IMR-90 (cell line): ENCODE data around the gene DNAI2. TPM values are rescaled to one million over a fixed set of nuclear protein-coding genes. Genes with fewer than 3 reads are reported as not detected.

Experiments used
- ATAC-seq: fragments of 200-7000 bp; cut with Tn5 transposase; 2 replicates; pipeline ENCODE4 v1.9.1; 2020; ENCODE audit warnings: low read depth, mild to moderate bottlenecking, moderate library complexity
- BruUV-seq: library from RNA; stranded (reverse); fragments of 400-500 nt; replicated peaks from 2 replicates; lab custom pipeline; 2021; lab: Mats Ljungman, UMichigan
- CTCF ChIA-PET: fragments of 300-600 bp; formaldehyde crosslinking; extraction: SDS; loops from one replicate; lab custom pipeline; 2021; ENCODE audit warnings: antibody characterized with exemption; lab: Yijun Ruan, JAX
- POLR2A ChIA-PET: fragments of 300-600 bp; sonication (Branson Sonifier 250); formaldehyde crosslinking; loops from one replicate; lab custom pipeline; 2022; ENCODE audit warnings: antibody characterized with exemption; ENCODE audit not compliant: unreplicated experiment; lab: Charles Lee
- DNase-seq: peaks from one replicate; pipeline ENCODE4 v3.0.0; 2013
- H2AFZ ChIP-seq: replicated peaks from 2 replicates; pipeline ENCODE3; 2013; ENCODE audit warnings: low read length, mild to moderate bottlenecking; ENCODE audit not compliant: poor library complexity
- H2AK5ac ChIP-seq: 2 replicates; pipeline ENCODE4 v1.6.1; 2013; ENCODE audit warnings: low read depth, low read length, inconsistent platforms
- H2AK9ac ChIP-seq: replicated peaks from 2 replicates; pipeline ENCODE3; 2013; ENCODE audit warnings: mild to moderate bottlenecking, low read depth, low read length, moderate library complexity; ENCODE audit not compliant: poor library complexity
- H2BK120ac ChIP-seq: 2 replicates; pipeline ENCODE4 v1.6.1; 2013; ENCODE audit warnings: low read depth, low read length, inconsistent platforms
- H2BK15ac ChIP-seq: 3 replicates; pipeline ENCODE4 v1.6.1; 2013; ENCODE audit warnings: low read depth, low read length, inconsistent platforms
- H2BK20ac ChIP-seq: 2 replicates; pipeline ENCODE4 v1.6.1; 2013; ENCODE audit warnings: low read depth, mild to moderate bottlenecking, inconsistent platforms, low read length, moderate library complexity
- H2BK5ac ChIP-seq: 2 replicates; pipeline ENCODE4 v1.6.1; 2013; ENCODE audit warnings: mild to moderate bottlenecking, low read depth, low read length, inconsistent platforms; ENCODE audit not compliant: poor library complexity, severe bottlenecking
- H3K14ac ChIP-seq: replicated peaks from 2 replicates; pipeline ENCODE4 v1.6.1; 2013; ENCODE audit warnings: low read depth, low read length, inconsistent platforms
- H3K18ac ChIP-seq: 2 replicates; pipeline ENCODE4 v1.6.1; 2013; ENCODE audit warnings: low read depth, low read length, control low read depth
- H3K23ac ChIP-seq: 2 replicates; pipeline ENCODE4 v1.6.1; 2013; ENCODE audit warnings: low read depth, low read length, inconsistent platforms
- H3K27ac ChIP-seq: 2 replicates; pipeline ENCODE4 v1.5.1; 2013; ENCODE audit warnings: mild to moderate bottlenecking, control low read depth, low read length; ENCODE audit not compliant: insufficient read depth
- H3K27me3 ChIP-seq: 2 replicates; pipeline ENCODE4 v1.6.1; 2013; ENCODE audit warnings: low read length; ENCODE audit not compliant: control insufficient read depth, insufficient read depth
- H3K36me3 ChIP-seq: 2 replicates; pipeline ENCODE4 v1.6.1; 2013; ENCODE audit warnings: low read length, mixed read lengths; ENCODE audit not compliant: control insufficient read depth, insufficient read depth
- H3K4ac ChIP-seq: 2 replicates; pipeline ENCODE4 v1.6.1; 2013; ENCODE audit warnings: low read depth, low read length, inconsistent platforms
- H3K4me1 ChIP-seq: 2 replicates; pipeline ENCODE4 v1.6.1; 2013; ENCODE audit warnings: low read length, mixed read lengths; ENCODE audit not compliant: control insufficient read depth, insufficient read depth
- H3K4me2 ChIP-seq: 2 replicates; pipeline ENCODE4 v1.6.1; 2013; ENCODE audit warnings: low read depth, mild to moderate bottlenecking, control low read depth, low read length, moderate library complexity
- H3K4me3 ChIP-seq: 2 replicates; pipeline ENCODE4 v1.5.1; 2013; ENCODE audit warnings: low read depth, mild to moderate bottlenecking, control low read depth, low read length, moderate library complexity; ENCODE audit not compliant: insufficient read depth
- H3K56ac ChIP-seq: 2 replicates; pipeline ENCODE4 v1.6.1; 2013; ENCODE audit warnings: low read length, inconsistent platforms; ENCODE audit not compliant: insufficient read depth; ENCODE audit errors: extremely low read depth
- H3K79me1 ChIP-seq, 2 experiments: 2 replicates each; pipeline ENCODE4 v1.6.1; 2013; ENCODE audit warnings: low read length in 2 of 2, inconsistent platforms in 1 of 2, low read depth in 1 of 2
- H3K9ac ChIP-seq: 2 replicates; pipeline ENCODE4 v1.6.1; 2013; ENCODE audit warnings: low read depth, low read length, control low read depth
- H3K9me1 ChIP-seq: 2 replicates; pipeline ENCODE4 v1.6.1; 2013; ENCODE audit warnings: low read length, inconsistent platforms; ENCODE audit not compliant: insufficient read depth
- H3K9me3 ChIP-seq: 2 replicates; pipeline ENCODE4 v1.6.1; 2013; ENCODE audit warnings: low read length; ENCODE audit not compliant: control insufficient read depth, insufficient read depth
- H4K20me1 ChIP-seq: 2 replicates; pipeline ENCODE4 v1.6.1; 2013; ENCODE audit warnings: low read length, inconsistent platforms; ENCODE audit not compliant: insufficient read depth
- H4K5ac ChIP-seq: 2 replicates; pipeline ENCODE4 v1.6.1; 2013; ENCODE audit warnings: mild to moderate bottlenecking, low read depth, low read length, control low read depth
- H4K8ac ChIP-seq, 2 experiments: 2 replicates each; pipeline ENCODE4 v1.6.1; 2013; ENCODE audit warnings: low read depth in 2 of 2, low read length in 2 of 2, control low read depth in 1 of 2, inconsistent platforms in 1 of 2
- H4K91ac ChIP-seq: 2 replicates; pipeline ENCODE4 v1.6.1; 2013; ENCODE audit warnings: low read depth, low read length, inconsistent platforms; ENCODE audit not compliant: insufficient read depth
- CHD1 ChIP-seq: IDR thresholded peaks from 2 replicates; pipeline ENCODE4 v1.6.1; 2012; ENCODE audit warnings: low read depth, low read length, improper control_type of control experiment
- WGBS, 2 experiments: methylation state at CpG; one replicate each; pipeline versions ENCODE4 v1.1.5 to v1.1.7; 2013; ENCODE audit warnings: missing lambda C conversion rate in 2 of 2; ENCODE audit not compliant: insufficient read length in 1 of 2; ENCODE audit errors: extremely low coverage in 2 of 2; 5-methylcytosine and 5-hydroxymethylcytosine counted together
- dilution Hi-C: fragments of 300-500 bp; cut with HindIII; formaldehyde crosslinking; loops from one replicate; pipeline ENCODE4 v1.14.3; 2018; ENCODE audit warnings: low sequenced_read_pairs; ENCODE audit not compliant: unreplicated experiment
- in situ Hi-C: fragments of 300-500 bp; cut with MboI; formaldehyde crosslinking; loops from 3 replicates; pipeline ENCODE4 v1.14.3; 2019; ENCODE audit warnings: low sequenced_read_pairs, inconsistent platforms, mixed read lengths
- intact Hi-C: fragments of 100-400 bp; cut with micrococcal nuclease; formaldehyde crosslinking; loops from 2 replicates; pipeline ENCODE4 v1.10.0; 2022
- polyA plus RNA-seq, 3 experiments: library from polyadenylated mRNA; depleted of rRNA; stranded (reverse); fragments of >200 nt; gene quantifications; 2 replicates each; pipeline ENCODE4 v1.2.3, GENCODE V29; 2012; ENCODE audit warnings: low replicate concordance in 1 of 3
- total RNA-seq: library from RNA; depleted of rRNA; stranded (reverse); fragments of >200 nt; gene quantifications from 2 replicates; pipeline ENCODE4 v1.2.3, GENCODE V29; 2012

Gene DNAI2
- total and polyA plus RNA-seq, 2 of the 4 experiments (the other 2 are of a cell fraction), result not detected

DNA sequence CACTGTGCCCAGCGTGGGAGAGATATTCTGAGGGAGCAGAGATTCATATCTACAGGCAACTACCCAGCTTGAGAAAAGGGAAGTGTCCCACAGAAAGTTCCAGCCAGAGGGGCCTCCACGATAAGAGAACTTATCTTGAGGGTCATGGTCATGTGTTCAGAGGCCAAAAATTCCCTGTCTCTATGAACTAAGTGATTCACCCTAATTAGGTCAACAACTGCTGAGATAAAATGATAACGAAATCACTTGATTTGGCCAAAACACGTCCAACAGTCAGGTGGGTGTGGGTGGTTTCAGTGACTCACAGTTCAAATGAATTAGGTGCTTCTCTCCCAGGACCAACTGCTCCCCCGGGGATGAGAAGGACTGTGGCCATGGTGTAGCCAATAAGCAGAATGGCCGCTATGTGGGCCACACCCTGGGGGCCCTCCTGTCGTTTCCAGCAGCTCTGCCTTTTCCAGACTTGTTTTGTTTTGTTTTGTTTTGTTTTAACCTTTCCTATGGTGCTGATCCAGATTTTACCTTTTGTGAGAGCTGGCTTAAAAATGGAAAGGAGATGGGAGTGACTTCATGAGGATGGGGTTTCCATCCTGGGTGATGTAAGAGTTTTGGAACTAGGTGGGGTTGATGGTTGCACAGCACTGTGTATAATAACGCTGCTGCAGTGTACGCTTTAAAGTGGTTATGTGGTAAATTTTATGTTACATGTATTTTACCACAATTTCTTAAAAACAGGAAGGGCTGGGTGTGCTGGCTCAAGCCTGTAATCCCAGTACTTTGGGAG, 8.7 kb downstream of the DNAI2 start:
- no peak for DNase-seq
- no CpG with 5 or more reads among the region's 9 CpGs for WGBS, 2 experiments
- CTCF ChIA-PET, result no interaction called here

More for the DNA sequence above, 8.7 kb downstream of the DNAI2 start:
- Histone ChIP-seq H2BK120ac (no peak overlapping the region), H2AK9ac (no peak overlapping the region), H3K56ac (no peak overlapping the region), H3K4me3 (no peak overlapping the region), H2BK15ac (no peak overlapping the region), H2AFZ (no peak overlapping the region), H3K9me3 (peaks cover 3% of the 10 kb centered on the region; the same call in 1 of the 2 replicates), H3K18ac (no peak overlapping the region), H4K5ac (no peak overlapping the region), H4K91ac (no peak overlapping the region), H3K27ac (no peak overlapping the region), H3K36me3 (no peaks in the 10 kb centered on the region), H3K27me3 (no peaks in the 10 kb centered on the region), H3K4ac (no peak overlapping the region), H4K20me1 (no peaks in the 10 kb centered on the region), H3K79me1 (no peaks in the 10 kb centered on the region), H2BK20ac (no peak overlapping the region), H4K8ac (no peak overlapping the region), H3K9me1 (no peaks in the 10 kb centered on the region), H3K4me1 (no peaks in the 10 kb centered on the region), H3K4me2 (no peak overlapping the region), H3K23ac (no peak overlapping the region), H3K14ac (no peak overlapping the region), H2AK5ac (no peak overlapping the region), H3K9ac (no peak overlapping the region), H2BK5ac (no peak overlapping the region)
- intact Hi-C loops, result no loop called here
- in situ Hi-C loops, result no loop called here
- dilution Hi-C loops, result no loop called here
- no peak for TF ChIP-seq CHD1
- POLR2A ChIA-PET, result no interaction called here
- BruUV-seq, result no TSS peak
- ATAC-seq, result no peak
